PC-3 (cell line): Measurements from ENCODE around the gene PRKAR1B.

Experiments used
- CTCF ChIP-seq: fragments of 300-600 bp; sonication (generic); conservative IDR thresholded peaks from 2 replicates; pipeline ENCODE4 v1.5.1; 2017; ENCODE audit warnings: antibody characterized with exemption, low read depth, mild to moderate bottlenecking, low read length
- EZH2 ChIP-seq: fragments of 300-600 bp; sonication (generic); IDR thresholded peaks from one replicate; pipeline ENCODE4 v1.6.1; 2017; ENCODE audit warnings: antibody characterized with exemption, mild to moderate bottlenecking, low read length; ENCODE audit not compliant: unreplicated experiment

- TF ChIP-seq CTCF (no peak), EZH2 (no peak)
Observed at GRCh38 chr7:604884-605531, 122.1 kb downstream of the PRKAR1B start.
